HG03060 (cell line): ENCODE data around the gene DPM2.

Experiments
- ATAC-seq: cut with Tn5 transposase; IDR thresholded peaks from one replicate; pipeline ENCODE4 v1.9.1; 2021; ENCODE audit warnings: low read depth, moderate number of reproducible peaks; ENCODE audit not compliant: unreplicated experiment

The DPM2 gene

GRCh38 chr9:127973169-127974000 is 35.7 kb upstream of the DPM2 start:
- ATAC-seq = no peak

DNA sequence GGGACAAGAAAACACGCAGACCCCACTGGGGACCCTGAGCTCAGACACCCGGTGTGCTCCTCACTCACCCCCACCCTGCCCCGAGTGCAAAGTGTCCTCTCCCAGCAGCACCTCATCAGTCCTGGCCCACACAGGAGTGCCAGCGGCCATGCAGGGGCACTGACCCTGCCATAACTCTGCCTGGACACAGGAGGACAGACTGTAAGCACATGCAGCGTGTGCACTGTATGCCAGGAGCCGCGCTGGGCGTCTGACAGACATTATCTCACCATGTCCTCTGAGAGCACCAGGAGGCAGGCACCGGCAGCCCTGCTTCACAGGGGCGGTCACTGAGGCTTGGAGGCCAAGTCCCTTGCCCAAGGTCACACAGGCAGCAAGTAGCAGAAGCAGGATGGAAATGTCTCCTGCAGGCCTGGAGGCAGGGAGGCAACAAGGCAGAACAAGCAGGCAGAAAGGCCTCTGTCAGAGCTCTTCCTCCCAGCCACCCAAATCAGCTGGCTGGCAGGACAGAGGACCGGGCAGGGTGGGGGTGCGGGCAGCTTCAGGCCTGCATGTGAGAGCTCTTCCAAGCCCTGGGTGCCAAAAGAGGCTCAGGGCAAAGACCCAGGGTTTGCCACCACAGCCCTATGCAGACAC is 34.7 kb upstream of the DPM2 start:
- no peak for ATAC-seq

GRCh38 chr9:127971357-127972235 is 33.9 kb upstream of the DPM2 start:
- ATAC-seq = no peak

GRCh38 chr9:127970401-127971313 is 33.0 kb upstream of the DPM2 start:
- ATAC-seq = peak; percentile 53

GRCh38 chr9:127968700-127969383 is 31.2 kb upstream of the DPM2 start:
- ATAC-seq = no peak

- no peak for ATAC-seq
Measured at GRCh38 chr9:127968042-127968441, 30.4 kb upstream of the DPM2 start.

DNA sequence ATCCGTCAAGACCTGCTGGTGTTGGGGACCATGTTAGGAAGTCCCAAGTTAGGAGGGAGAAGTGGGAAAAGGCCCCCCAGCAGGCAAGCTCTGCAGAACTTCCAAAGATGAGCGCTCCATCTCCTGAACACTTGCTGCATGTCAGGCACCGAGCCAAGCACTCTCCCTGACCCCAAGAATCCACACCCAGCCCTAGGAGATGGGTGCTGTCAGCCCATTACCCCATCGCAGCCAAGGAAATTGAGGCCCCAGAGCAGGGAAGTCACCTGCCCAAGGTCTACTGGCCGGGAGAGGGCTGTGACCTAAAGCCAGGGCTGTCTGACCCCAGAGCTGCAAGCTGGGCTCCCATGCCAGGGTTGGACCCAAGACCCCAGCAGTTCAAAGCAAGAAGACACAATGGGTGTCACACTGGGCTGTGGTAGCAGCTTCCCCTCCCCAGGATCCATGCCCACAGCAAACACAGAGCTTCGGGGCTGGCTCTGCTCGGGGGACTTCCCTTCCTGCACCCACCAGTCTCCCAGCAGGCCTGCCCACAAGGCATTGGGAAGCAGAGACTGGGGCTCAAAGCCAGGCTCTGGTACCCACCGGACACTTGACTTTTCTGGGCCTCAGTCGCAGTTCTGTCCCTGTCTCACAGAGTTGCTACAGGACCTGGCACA is 29.6 kb upstream of the DPM2 start:
- ATAC-seq = no peak

GRCh38 chr9:127966416-127967150 is 28.9 kb upstream of the DPM2 start:
- ATAC-seq = no peak

DNA sequence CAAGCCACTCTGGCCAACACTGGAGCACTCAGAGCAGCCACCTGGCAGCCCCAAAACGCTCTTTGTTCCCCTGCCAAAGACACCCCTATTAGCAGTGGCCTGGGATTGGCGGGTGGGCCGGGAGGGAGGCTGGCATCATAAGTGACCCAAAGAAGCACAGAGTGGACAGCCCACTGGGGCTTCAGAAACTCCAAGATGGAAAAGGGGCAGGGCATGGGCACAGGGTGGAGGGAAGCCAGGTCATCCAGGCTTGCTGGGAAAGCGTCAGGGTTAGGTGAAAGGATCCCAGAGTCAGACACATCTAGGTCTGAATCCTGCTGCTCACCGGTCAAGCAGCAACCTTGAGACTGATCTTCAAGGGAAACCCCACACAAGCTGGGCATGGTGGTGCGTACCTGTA is 28.3 kb upstream of the DPM2 start:
- ATAC-seq = no peak

GRCh38 chr9:127963359-127964064 is 25.9 kb upstream of the DPM2 start:
- ATAC-seq = no peak

- ATAC-seq = no peak
Measured at GRCh38 chr9:127963041-127963358, 25.3 kb upstream of the DPM2 start.

GRCh38 chr9:127962278-127962677 is 24.6 kb upstream of the DPM2 start:
- no peak for ATAC-seq

GRCh38 chr9:127961613-127962155 is 24.0 kb upstream of the DPM2 start:
- no peak for ATAC-seq

- ATAC-seq = no peak
Measured at GRCh38 chr9:127961155-127961490, 23.5 kb upstream of the DPM2 start.

GRCh38 chr9:127960410-127961154 is 22.9 kb upstream of the DPM2 start:
- no peak for ATAC-seq

DNA sequence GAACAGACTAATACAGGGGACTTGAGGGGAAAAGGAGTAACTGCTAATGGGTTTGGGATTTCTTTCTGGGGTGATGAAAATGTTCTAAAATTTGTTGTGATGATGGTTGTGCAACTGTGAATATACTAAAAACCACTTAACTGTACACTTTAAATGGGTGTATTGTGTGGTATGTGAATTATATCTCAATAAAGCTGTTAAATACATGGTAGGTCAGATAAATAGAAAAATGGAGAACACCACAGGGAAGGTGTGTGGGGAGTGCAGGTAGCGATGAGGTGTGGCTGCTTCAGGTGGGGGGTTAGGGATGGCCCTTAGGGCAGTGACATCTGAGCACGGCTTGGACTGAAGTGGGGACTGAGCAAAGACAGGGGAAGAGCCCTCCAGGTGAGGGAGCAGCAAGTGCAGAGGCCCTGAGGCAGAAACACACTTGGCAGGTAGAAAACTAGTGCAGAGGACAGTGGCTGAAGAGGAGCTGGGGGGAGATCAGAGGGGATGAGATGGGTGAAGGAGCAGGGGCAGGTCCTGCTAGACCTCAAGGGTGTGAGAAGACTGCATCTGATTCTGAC is 22.3 kb upstream of the DPM2 start:
- ATAC-seq = no peak

- ATAC-seq = no peak
Measured at GRCh38 chr9:127959398-127959797, 21.7 kb upstream of the DPM2 start.
